Erythroblast (primary cell): ENCODE measurements around the gene SSUH2.

ENCODE experiments used
- DNase-seq, 2 experiments: peaks; one replicate each; lab custom pipeline; 2025; lab: John Stamatoyannopoulos, UW
- GATA1 ChIP-seq: IDR thresholded peaks from 2 replicates; pipeline ENCODE4 v1.6.1; 2011; ENCODE audit warnings: low read depth, mild to moderate bottlenecking, control low read depth, low read length, moderate library complexity
- POLR2A ChIP-seq: IDR thresholded peaks from 2 replicates; pipeline ENCODE4 v1.6.1; 2011; ENCODE audit warnings: mild to moderate bottlenecking, low read length

SSUH2 gene

GRCh38 chr3:8576841-8577571 lies 67.6 kb downstream of the SSUH2 start:
- no peak for DNase-seq
- TF ChIP-seq POLR2A: no peak
- TF ChIP-seq GATA1: no peak

- TF ChIP-seq POLR2A (no peak), GATA1 (no peak)
- DNase-seq: no peak
Observed at GRCh38 chr3:8576436-8576835, 68.2 kb downstream of the SSUH2 start.

GRCh38 chr3:8575364-8576104 lies 69.1 kb downstream of the SSUH2 start:
- TF ChIP-seq GATA1 (no peak), POLR2A (no peak)
- no peak for DNase-seq

- no peak for TF ChIP-seq GATA1
- no peak for TF ChIP-seq POLR2A
- no peak for DNase-seq
Observed at GRCh38 chr3:8574670-8575322, 69.8 kb downstream of the SSUH2 start.

- no peak for TF ChIP-seq GATA1
Observed at GRCh38 chr3:8574040-8574669, 70.4 kb downstream of the SSUH2 start.

GRCh38 chr3:8573342-8573926 lies 71.2 kb downstream of the SSUH2 start:
- TF ChIP-seq GATA1 (no peak), POLR2A (no peak)
- DNase-seq: no peak

More at GRCh38 chr3:8574040-8574669, 70.4 kb downstream of the SSUH2 start:
- DNase-seq: no peak

- DNase-seq: no peak
- TF ChIP-seq POLR2A (no peak), GATA1 (no peak)
Observed at GRCh38 chr3:8571256-8571655, 73.3 kb downstream of the SSUH2 start.
